ENCODE results near the gene NUDC.

Gene NUDC

DNA sequence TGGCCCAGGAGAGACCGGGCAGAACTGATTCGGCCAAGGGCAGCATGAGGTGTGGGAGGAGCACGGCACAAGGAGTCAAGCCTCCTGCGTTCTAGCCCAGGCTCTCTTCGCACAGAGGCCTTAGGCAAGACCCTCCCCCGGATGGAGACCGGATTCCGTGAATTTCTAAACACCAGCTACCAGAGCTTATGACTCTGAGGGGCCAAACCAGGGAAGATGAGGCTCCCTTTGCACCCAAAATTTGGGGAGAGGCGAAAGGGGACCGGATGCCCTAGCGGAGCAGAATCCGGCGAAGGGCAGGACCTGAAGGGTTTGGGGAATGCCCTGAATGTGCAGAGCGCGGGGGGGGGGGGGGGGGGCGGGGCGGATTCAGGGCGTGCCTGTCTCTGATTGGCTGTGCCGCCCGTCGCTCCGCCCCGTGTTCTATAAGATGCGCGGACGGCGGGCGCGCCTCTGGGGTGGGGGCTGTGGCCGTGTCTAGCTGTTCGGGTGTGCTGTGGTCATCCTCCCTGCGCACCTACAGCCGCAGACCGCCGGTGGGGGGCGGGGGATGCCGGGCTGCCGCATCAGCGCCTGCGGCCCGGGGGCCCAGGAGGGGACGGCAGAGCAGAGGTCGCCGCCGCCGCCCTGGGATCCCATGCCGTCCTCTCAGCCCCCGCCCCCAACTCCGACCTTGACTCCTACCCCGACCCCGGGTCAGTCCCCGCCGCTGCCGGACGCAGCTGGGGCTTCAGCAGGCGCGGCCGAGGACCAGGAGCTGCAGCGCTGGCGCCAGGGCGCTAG is 71.9 kb downstream of the NUDC start, which contains the start of gene TRNP1:
Gene TRNP1, plus strand, starts transcription at position 456 of the 783 bp plus-strand sequence. Its CDS starts 95 bp downstream, at position 551.
- DNase-seq: no peak

DNA sequence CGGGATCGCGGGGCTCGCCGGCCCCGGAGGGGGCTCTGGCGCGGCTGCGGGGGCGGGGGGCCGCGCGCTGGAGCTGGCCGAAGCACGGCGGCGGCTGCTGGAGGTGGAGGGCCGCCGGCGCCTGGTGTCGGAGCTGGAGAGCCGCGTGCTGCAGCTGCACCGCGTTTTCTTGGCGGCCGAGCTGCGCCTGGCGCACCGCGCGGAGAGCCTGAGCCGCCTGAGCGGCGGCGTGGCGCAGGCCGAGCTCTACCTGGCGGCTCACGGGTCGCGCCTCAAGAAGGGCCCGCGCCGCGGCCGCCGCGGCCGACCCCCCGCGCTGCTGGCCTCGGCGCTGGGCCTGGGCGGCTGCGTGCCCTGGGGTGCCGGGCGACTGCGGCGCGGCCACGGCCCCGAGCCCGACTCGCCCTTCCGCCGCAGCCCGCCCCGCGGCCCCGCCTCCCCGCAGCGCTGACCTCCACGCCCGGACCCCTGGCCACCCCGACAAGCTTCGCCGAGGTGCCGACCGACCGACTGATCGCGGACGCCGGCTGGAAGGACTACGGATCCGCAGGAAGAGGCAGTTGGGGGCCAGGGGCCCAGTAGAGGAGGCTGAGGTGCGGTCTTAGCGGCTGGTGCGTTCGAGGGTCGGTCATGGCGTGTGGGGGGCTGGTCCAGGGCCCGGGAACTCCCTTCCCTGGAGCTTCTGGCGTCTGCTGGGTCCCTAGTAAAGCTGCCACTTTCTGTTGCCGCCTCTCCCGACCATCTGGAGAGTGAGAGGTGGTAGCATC is 72.7 kb downstream of the NUDC start:
- no peak for DNase-seq

DNA sequence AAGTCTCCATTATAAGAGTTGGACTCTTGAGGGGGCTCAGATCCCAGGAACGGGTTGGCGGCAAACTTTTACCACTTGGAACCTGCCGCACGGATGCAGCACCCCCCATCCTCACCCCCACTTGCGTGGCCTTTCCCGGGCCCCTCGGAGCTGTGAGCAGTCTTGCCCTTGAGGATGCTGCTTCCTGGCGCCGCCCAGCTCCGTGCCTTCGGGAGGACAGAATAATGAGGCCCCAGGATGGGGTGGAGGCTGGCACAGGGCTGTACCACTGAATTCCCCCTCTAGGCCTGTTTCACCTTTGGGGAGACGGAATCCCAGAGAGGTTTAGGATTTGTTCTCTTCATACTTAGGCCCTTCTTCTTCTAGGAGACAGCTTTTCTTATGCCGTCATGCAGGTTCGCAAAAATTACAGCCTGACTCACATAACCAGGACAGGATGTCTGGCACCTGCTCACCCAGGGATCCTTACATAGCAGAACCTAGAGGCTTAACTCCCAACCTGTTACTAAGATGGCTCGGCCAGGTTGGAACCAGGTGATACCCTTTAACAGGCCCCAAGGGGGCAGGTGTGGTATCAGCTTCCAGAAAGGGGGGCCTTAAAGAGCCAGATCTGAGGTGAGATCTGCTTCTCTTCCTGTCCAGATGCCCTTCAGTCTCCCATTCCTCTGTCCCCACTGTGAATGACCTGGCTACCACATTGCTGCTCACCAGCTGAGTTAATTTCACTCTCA is 73.4 kb downstream of the NUDC start:
- no peak for DNase-seq

DNA sequence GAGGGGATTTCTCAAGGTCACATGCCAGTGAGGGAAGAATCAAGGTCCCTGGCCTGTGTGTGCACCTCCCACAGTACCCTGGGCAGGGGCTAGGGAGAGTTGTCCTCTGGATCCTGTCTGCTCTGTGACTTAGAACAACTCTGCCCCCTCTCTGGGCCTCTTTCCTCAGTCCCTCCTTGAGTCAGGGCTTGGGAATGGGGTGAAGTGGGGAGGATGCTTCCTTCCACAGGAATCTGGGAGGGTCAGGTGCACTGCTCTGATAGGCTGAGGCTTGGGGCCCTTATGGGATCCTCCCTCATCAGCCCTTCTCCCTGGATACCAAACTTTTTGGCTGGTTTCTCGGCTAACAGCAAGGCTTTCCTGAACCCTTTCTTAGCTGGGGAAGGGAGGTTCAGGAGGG is 74.5 kb downstream of the NUDC start:
- DNase-seq: no peak

All from AML-193 (cell line).